ENCODE results near the gene MEIS2. TPM values are rescaled to one million over a fixed set of nuclear protein-coding genes. Genes with fewer than 3 reads are reported as not detected.

Gene MEIS2
- total and polyA plus RNA-seq, 2 of the 13 experiments (the other 11 are each of a cell fraction or from before 2014, with no cell fraction given), result 10.7 to 12.4 TPM

DNA sequence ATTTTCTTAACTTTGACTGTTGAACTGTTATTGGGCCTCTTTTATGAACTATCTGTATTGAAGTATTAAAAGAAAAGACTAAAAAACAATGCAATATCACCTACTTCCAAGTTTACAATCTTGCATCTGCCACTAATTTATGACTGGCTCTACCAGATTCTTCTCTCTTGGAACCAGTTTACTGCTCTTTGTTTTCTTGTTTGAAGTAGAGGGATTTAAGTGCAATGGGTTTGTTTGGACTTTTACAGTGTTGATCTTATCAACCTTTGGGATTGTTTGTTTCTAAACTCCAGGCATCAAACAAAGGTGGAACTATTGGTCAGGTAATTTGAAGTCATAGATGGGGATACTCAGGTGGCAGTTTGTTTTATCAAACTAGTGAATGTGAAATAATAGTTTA lies 43.0 kb upstream of the MEIS2 start (continued):
- TF ChIP-seq SRF (IDR thresholded peaks at IDR 0.05; ENCODE audit: low read depth, low read length) (no peak), TRAFD1 (CRISPR knock-in tag; IDR thresholded peaks at IDR 0.05; ENCODE audit: borderline replicate concordance) (no peak), NR3C1 (CRISPR knock-in tag; IDR thresholded peaks at IDR 0.05) (no peak), ZXDC (CRISPR knock-in tag; IDR thresholded peaks at IDR 0.05) (no peak), ZNF101 (CRISPR knock-in tag; IDR thresholded peaks at IDR 0.05; ENCODE audit: borderline replicate concordance, low read depth) (no peak), ZNF414 (CRISPR knock-in tag; IDR thresholded peaks at IDR 0.05) (no peak), GPBP1L1 (CRISPR knock-in tag; IDR thresholded peaks at IDR 0.05) (no peak), ZNF652 (CRISPR knock-in tag; IDR thresholded peaks at IDR 0.05; ENCODE audit: borderline replicate concordance, low read depth) (no peak), HNRNPUL1 (IDR thresholded peaks at IDR 0.05; ENCODE audit: low read depth, low read length) (no peak)

All from HepG2 (cell line).